Nephron (organoid): Measurements from ENCODE around the gene FRRS1L.

Experiments used
- H3K27ac Mint-ChIP-seq, 3 experiments: 2 replicates each; pipeline ENCODE4 v1.8.0; 2020; ENCODE audit warnings: mixed read lengths in 3 of 3, mild to moderate bottlenecking in 2 of 3, moderate library complexity in 1 of 3
- H3K27me3 Mint-ChIP-seq: 2 replicates; pipeline ENCODE4 v1.8.0; 2021; ENCODE audit warnings: low read depth, mild to moderate bottlenecking, moderate library complexity, mixed read lengths
- H3K36me3 Mint-ChIP-seq: 2 replicates; pipeline ENCODE4 v1.8.0; 2020; ENCODE audit warnings: low read depth, mixed read lengths
- H3K4me1 Mint-ChIP-seq: 2 replicates; pipeline ENCODE4 v1.8.0; 2020; ENCODE audit warnings: mixed read lengths
- H3K4me3 Mint-ChIP-seq, 3 experiments: 2 replicates each; pipeline ENCODE4 v1.8.0; 2020; ENCODE audit warnings: mild to moderate bottlenecking in 3 of 3, mixed read lengths in 3 of 3, moderate library complexity in 2 of 3
- H3K9me3 Mint-ChIP-seq: 2 replicates; pipeline ENCODE4 v1.8.0; 2020; ENCODE audit warnings: mixed read lengths
- CTCF ChIP-seq, 3 experiments: fragments of 200-600 bp; sonication (generic); IDR thresholded peaks; one replicate each; pipeline ENCODE4 v1.5.0; 2021; ENCODE audit warnings: antibody characterized with exemption in 3 of 3; ENCODE audit not compliant: unreplicated experiment in 3 of 3

The FRRS1L gene

DNA sequence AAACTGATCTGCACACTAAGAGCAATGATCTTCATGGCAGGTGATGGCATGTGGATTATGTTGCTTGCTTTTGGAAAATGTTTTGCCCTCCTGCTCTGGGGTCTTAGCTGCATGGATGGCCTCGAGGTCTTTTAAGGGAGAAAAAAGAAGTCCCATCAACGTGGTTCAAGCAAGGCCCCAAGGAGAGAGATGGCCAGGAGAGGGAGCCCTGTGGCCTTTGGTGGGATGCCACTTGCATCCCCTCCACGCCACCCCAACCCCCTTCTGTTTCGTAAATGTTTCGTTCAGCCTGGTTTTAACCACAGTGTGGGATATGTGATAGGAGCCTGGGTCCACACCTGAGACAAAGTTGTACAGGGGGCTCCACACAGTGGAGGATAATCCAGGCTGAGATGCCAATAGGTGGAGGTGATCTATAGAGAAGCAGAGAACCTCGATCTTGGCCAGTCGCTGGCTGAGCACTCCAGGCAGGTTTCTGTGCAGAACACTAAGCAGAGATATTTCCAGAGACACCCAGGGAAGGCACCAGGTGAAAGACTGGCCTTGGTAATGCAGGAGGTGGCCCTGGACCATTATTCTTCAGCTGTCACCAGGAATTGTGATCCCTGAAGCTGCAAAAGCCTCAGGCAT, 25.8 kb upstream of the FRRS1L start:
- Mint-ChIP-seq H3K27me3 (peaks cover 8% of the 10 kb centered on the region), H3K27ac (no peak overlapping the region), H3K36me3 (no peaks in the 10 kb centered on the region), H3K4me1 (no peaks in the 10 kb centered on the region), H3K4me3 (no peak overlapping the region), H3K9me3 (no peaks in the 10 kb centered on the region)
- peak in 1 of 3 experiments; percentile 9 for TF ChIP-seq CTCF (IDR thresholded peaks at IDR 0.05; ENCODE audit: unreplicated experiment in 3 of 3)

- no peaks in the 10 kb centered on the region for H3K9me3 Mint-ChIP-seq
- TF ChIP-seq CTCF (IDR thresholded peaks at IDR 0.05; ENCODE audit: unreplicated experiment in 3 of 3): no peak
- H3K27ac Mint-ChIP-seq: no peak overlapping the region
- peaks cover 13% of the 10 kb centered on the region for H3K27me3 Mint-ChIP-seq
- no peaks in the 10 kb centered on the region for H3K36me3 Mint-ChIP-seq
- no peak overlapping the region for H3K4me3 Mint-ChIP-seq
- H3K4me1 Mint-ChIP-seq: no peaks in the 10 kb centered on the region
Measured at GRCh38 chr9:109191746-109192145, 24.7 kb upstream of the FRRS1L start.

DNA sequence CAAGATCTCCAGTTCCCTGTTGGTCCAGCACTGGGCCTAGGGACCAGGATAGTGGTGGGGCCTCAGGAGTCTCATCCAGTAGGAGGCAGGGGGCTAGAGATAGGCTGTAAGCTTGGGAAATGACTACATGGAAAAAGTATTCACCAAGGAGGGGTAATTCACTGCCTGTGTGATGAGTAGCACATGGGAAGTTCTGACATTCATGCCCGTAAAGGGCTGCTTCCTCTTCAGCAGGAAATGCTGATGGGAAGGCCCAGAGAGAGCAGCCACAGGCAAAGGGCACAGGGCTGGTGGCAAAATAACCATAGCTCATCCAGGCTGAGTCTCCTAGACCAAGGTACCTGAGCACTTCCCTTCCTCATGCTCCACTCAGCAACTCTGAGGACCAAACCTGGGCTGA, 23.1 kb upstream of the FRRS1L start:
- H3K4me1 Mint-ChIP-seq: no peaks in the 10 kb centered on the region
- no peaks in the 10 kb centered on the region for H3K36me3 Mint-ChIP-seq
- peaks cover 15% of the 10 kb centered on the region for H3K27me3 Mint-ChIP-seq
- no peaks in the 10 kb centered on the region for H3K9me3 Mint-ChIP-seq
- no peak overlapping the region for H3K27ac Mint-ChIP-seq
- no peak for TF ChIP-seq CTCF (IDR thresholded peaks at IDR 0.05; ENCODE audit: unreplicated experiment in 3 of 3)
- no peak overlapping the region for H3K4me3 Mint-ChIP-seq

- H3K9me3 Mint-ChIP-seq: no peaks in the 10 kb centered on the region
- peaks cover 10% of the 10 kb centered on the region for H3K27me3 Mint-ChIP-seq
- no peaks in the 10 kb centered on the region for H3K36me3 Mint-ChIP-seq
- H3K4me3 Mint-ChIP-seq: no peak overlapping the region
- no peaks in the 10 kb centered on the region for H3K4me1 Mint-ChIP-seq
- TF ChIP-seq CTCF (IDR thresholded peaks at IDR 0.05; ENCODE audit: unreplicated experiment in 3 of 3): no peak
- H3K27ac Mint-ChIP-seq: no peak overlapping the region
Measured at GRCh38 chr9:109186857-109187520, 19.9 kb upstream of the FRRS1L start.

GRCh38 chr9:109182940-109183798, 16.1 kb upstream of the FRRS1L start:
- Mint-ChIP-seq H3K36me3 (no peaks in the 10 kb centered on the region), H3K4me3 (no peak overlapping the region), H3K4me1 (no peaks in the 10 kb centered on the region), H3K27me3 (peaks cover 17% of the 10 kb centered on the region), H3K27ac (no peak overlapping the region), H3K9me3 (no peaks in the 10 kb centered on the region)
- peak; percentile 18 to 44 (median 26) for TF ChIP-seq CTCF (IDR thresholded peaks at IDR 0.05; ENCODE audit: unreplicated experiment in 3 of 3)
